HG03103 (cell line): ENCODE data around the gene CALHM3.

Source experiments
- ATAC-seq: cut with Tn5 transposase; IDR thresholded peaks from one replicate; pipeline ENCODE4 v1.9.1; 2021; ENCODE audit warnings: low read depth; ENCODE audit not compliant: unreplicated experiment

CALHM3 gene

GRCh38 chr10:103451831-103452505 is 27.1 kb downstream of the CALHM3 start, which contains the start of gene CALHM2:
Gene CALHM2, minus strand, starts transcription at chr10:103452370. Its CDS starts 2,429 bp downstream, at chr10:103449941.
- peak; percentile 60 for ATAC-seq

GRCh38 chr10:103451091-103451813 is 27.8 kb downstream of the CALHM3 start:
- ATAC-seq, result no peak

- no peak for ATAC-seq
These were observed 28.8 kb downstream of the CALHM3 start for GRCh38 chr10:103450201-103450695.

GRCh38 chr10:103449208-103450144 is 29.6 kb downstream of the CALHM3 start:
- no peak for ATAC-seq

GRCh38 chr10:103448746-103449145 is 30.3 kb downstream of the CALHM3 start:
- ATAC-seq, result no peak

GRCh38 chr10:103447187-103447586 is 31.9 kb downstream of the CALHM3 start:
- ATAC-seq, result no peak

- ATAC-seq, result no peak
These were observed 33.1 kb downstream of the CALHM3 start for GRCh38 chr10:103445767-103446567.

GRCh38 chr10:103445366-103445765 is 33.7 kb downstream of the CALHM3 start:
- ATAC-seq, result no peak

- no peak for ATAC-seq
These were observed 34.6 kb downstream of the CALHM3 start for GRCh38 chr10:103444478-103444877.

- no peak for ATAC-seq
These were observed 35.4 kb downstream of the CALHM3 start for GRCh38 chr10:103443475-103444185.

GRCh38 chr10:103442031-103442461 is 37.0 kb downstream of the CALHM3 start:
- no peak for ATAC-seq

GRCh38 chr10:103441611-103442010 is 37.4 kb downstream of the CALHM3 start:
- no peak for ATAC-seq

- no peak for ATAC-seq
These were observed 37.8 kb downstream of the CALHM3 start for GRCh38 chr10:103441206-103441605.

GRCh38 chr10:103440416-103440815 is 38.6 kb downstream of the CALHM3 start:
- no peak for ATAC-seq

- no peak for ATAC-seq
These were observed 39.3 kb downstream of the CALHM3 start for GRCh38 chr10:103439776-103440175.

- no peak for ATAC-seq
These were observed 45.2 kb downstream of the CALHM3 start for GRCh38 chr10:103433858-103434257.

- no peak for ATAC-seq
These were observed 47.1 kb downstream of the CALHM3 start for GRCh38 chr10:103431902-103432301.

- no peak for ATAC-seq
These were observed 49.4 kb downstream of the CALHM3 start for GRCh38 chr10:103429647-103430046.

- no peak for ATAC-seq
These were observed 49.9 kb downstream of the CALHM3 start for GRCh38 chr10:103428989-103429643.
